Adrenal gland (tissue), 5 donors: ENCODE results near the gene CADM1.

Source experiments
- CTCF ChIP-seq, 6 experiments: fragments of 450-650 bp in 4 of 6; fragments of 200-600 bp in 2 of 6; sonication (generic) in 1 of 6; IDR thresholded peaks; 1 replicate in 5 of 6; 2 replicates in 1 of 6; pipeline versions ENCODE4 v1.5.1 to v1.8.0; 2016 to 2021; ENCODE audit warnings: antibody characterized with exemption in 6 of 6, mild to moderate bottlenecking in 2 of 6, moderate library complexity in 1 of 6
- POLR2A ChIP-seq, 2 donors: fragments of 450-650 bp; IDR thresholded peaks; one replicate each; pipeline ENCODE4 v1.6.1; 2017; ENCODE audit warnings: antibody characterized with exemption in 2 of 2, mild to moderate bottlenecking in 2 of 2, moderate library complexity in 1 of 2
- donor health status: DM: no; HTN: no; CAD: no.

GRCh38 chr11:115325523-115325922 is 178.7 kb downstream of the CADM1 start:
- TF ChIP-seq CTCF (IDR thresholded peaks at IDR 0.05) (no peak), POLR2A (IDR thresholded peaks at IDR 0.05) (no peak)
